ENCODE measurements around the gene CLCN5. TPM values are rescaled to one million over a fixed set of nuclear protein-coding genes. Genes with fewer than 3 reads are reported as not detected.
A peak's percentile ranks its signal among the peaks of the same experiment; 100 is the strongest.

Gene CLCN5
- total RNA-seq, 1 donor from 2014 or later, result 4.9 TPM

GRCh38 chrX:49912861-49913260 is 9.5 kb upstream of the CLCN5 start:
- H3K36me3 ChIP-seq, result no peaks in the 10 kb centered on the region
- no peaks in the 10 kb centered on the region for H3K9me3 ChIP-seq
- intact Hi-C loops (cut with DNase I), result no loop called here
- no peak overlapping the region for H3K4me3 ChIP-seq
- no peak for DNase-seq (ENCODE audit: extremely low spot score in 2 of 2)
- no peaks in the 10 kb centered on the region for H3K4me1 ChIP-seq
- no peaks in the 10 kb centered on the region for H3K27me3 ChIP-seq
- no peak overlapping the region for H3K27ac ChIP-seq
- TF ChIP-seq POLR2AphosphoS5 (IDR thresholded peaks at IDR 0.05; ENCODE audit: insufficient read depth in 1 of 2, low read depth in 1 of 2), result no peak
- TF ChIP-seq POLR2A (IDR thresholded peaks at IDR 0.05), result no peak
- no peak for TF ChIP-seq CTCF (IDR thresholded peaks at IDR 0.05)

GRCh38 chrX:49915361-49916222 is 6.8 kb upstream of the CLCN5 start:
- no peaks in the 10 kb centered on the region for H3K27me3 ChIP-seq
- no peaks in the 10 kb centered on the region for H3K9me3 ChIP-seq
- H3K4me1 ChIP-seq, result no peaks in the 10 kb centered on the region
- no peak overlapping the region for H3K27ac ChIP-seq
- TF ChIP-seq CTCF (IDR thresholded peaks at IDR 0.05) (peak; percentile 57 to 83 (median 61)), POLR2AphosphoS5 (IDR thresholded peaks at IDR 0.05; ENCODE audit: insufficient read depth in 1 of 2, low read depth in 1 of 2) (no peak), POLR2A (IDR thresholded peaks at IDR 0.05) (no peak)
- no peak for DNase-seq (ENCODE audit: extremely low spot score in 2 of 2)
- no peak overlapping the region for H3K4me3 ChIP-seq
- H3K36me3 ChIP-seq, result no peaks in the 10 kb centered on the region
- intact Hi-C loops (cut with DNase I), result loop anchor here (5.0 kb wide), 1 partner anchor 287 kb away; the partner anchor contains the start of genes AKAP4 and CCNB3

GRCh38 chrX:49919617-49920016 is 2.8 kb upstream of the CLCN5 start:
- TF ChIP-seq POLR2AphosphoS5 (IDR thresholded peaks at IDR 0.05; ENCODE audit: insufficient read depth in 1 of 2, low read depth in 1 of 2), result no peak
- TF ChIP-seq CTCF (IDR thresholded peaks at IDR 0.05), result peak; percentile 35 to 61 (median 57)
- intact Hi-C loops (cut with DNase I), result loop anchor here (5.0 kb wide), 1 partner anchor 283 kb away; the partner anchor contains the start of genes AKAP4 and CCNB3
- DNase-seq (ENCODE audit: extremely low spot score in 2 of 2), result no peak
- H3K36me3 ChIP-seq, result no peaks in the 10 kb centered on the region
- H3K27ac ChIP-seq, result no peak overlapping the region
- no peaks in the 10 kb centered on the region for H3K27me3 ChIP-seq
- H3K4me3 ChIP-seq, result no peak overlapping the region
- peaks cover 6% of the 10 kb centered on the region for H3K4me1 ChIP-seq
- H3K9me3 ChIP-seq, result no peaks in the 10 kb centered on the region

GRCh38 chrX:49921109-49921508 is 1.3 kb upstream of the CLCN5 start:
- H3K27ac ChIP-seq, result no peak overlapping the region
- no peak for DNase-seq (ENCODE audit: extremely low spot score in 2 of 2)
- H3K27me3 ChIP-seq, result no peaks in the 10 kb centered on the region
- no peak overlapping the region for H3K4me3 ChIP-seq
- H3K36me3 ChIP-seq, result no peaks in the 10 kb centered on the region
- H3K4me1 ChIP-seq, result peaks cover 6% of the 10 kb centered on the region
- TF ChIP-seq POLR2A (IDR thresholded peaks at IDR 0.05) (no peak), CTCF (IDR thresholded peaks at IDR 0.05) (no peak), POLR2AphosphoS5 (IDR thresholded peaks at IDR 0.05; ENCODE audit: insufficient read depth in 1 of 2, low read depth in 1 of 2) (no peak)
- intact Hi-C loops (cut with DNase I), result no loop called here
- no peaks in the 10 kb centered on the region for H3K9me3 ChIP-seq

GRCh38 chrX:49925176-49925575 is 2.8 kb downstream of the CLCN5 start:
- DNase-seq (ENCODE audit: extremely low spot score in 2 of 2), result no peak
- H3K9me3 ChIP-seq, result no peaks in the 10 kb centered on the region
- no peak overlapping the region for H3K4me3 ChIP-seq
- H3K4me1 ChIP-seq, result peaks cover 6% of the 10 kb centered on the region
- H3K27ac ChIP-seq, result no peak overlapping the region
- no peaks in the 10 kb centered on the region for H3K27me3 ChIP-seq
- intact Hi-C loops (cut with DNase I), result no loop called here
- H3K36me3 ChIP-seq, result no peaks in the 10 kb centered on the region
- TF ChIP-seq POLR2A (IDR thresholded peaks at IDR 0.05) (no peak), POLR2AphosphoS5 (IDR thresholded peaks at IDR 0.05; ENCODE audit: insufficient read depth in 1 of 2, low read depth in 1 of 2) (no peak), CTCF (IDR thresholded peaks at IDR 0.05) (no peak)
